Common myeloid progenitor, CD34-positive (primary cell): ENCODE data around the gene C12orf42.

Experiments used
- CTCF ChIA-PET: fragments of 350-600 bp; sonication (Branson Sonifier 250); formaldehyde crosslinking; loops from one replicate; lab custom pipeline; 2021; ENCODE audit warnings: antibody characterized with exemption; lab: Charles Lee
- POLR2A ChIA-PET: fragments of 350-600 bp; sonication (Branson Sonifier 250); formaldehyde crosslinking; loops from one replicate; lab custom pipeline; 2021; ENCODE audit warnings: antibody characterized with exemption; lab: Charles Lee
- DNase-seq, 3 donors: peaks; one replicate each; pipeline versions ENCODE4 v3.0.0 to v3.0.0-alpha.2; 2013
- H3K27ac ChIP-seq, 2 experiments: 1 replicate in 1 of 2; 2 replicates in 1 of 2; pipeline ENCODE4 v1.7.0; 2013; ENCODE audit warnings: inconsistent platforms in 2 of 2, low read length in 2 of 2, mild to moderate bottlenecking in 2 of 2, low read depth in 1 of 2, moderate library complexity in 1 of 2; ENCODE audit not compliant: severe bottlenecking in 2 of 2, insufficient read depth in 1 of 2, poor library complexity in 1 of 2
- H3K27me3 ChIP-seq, 5 experiments: replicated peaks in 2 of 5; 1 replicate in 3 of 5; 2 replicates in 2 of 5; pipeline versions ENCODE4 v1.6.1 to v1.7.0; 2013; ENCODE audit warnings: low read length in 4 of 5, mild to moderate bottlenecking in 2 of 5, moderate library complexity in 2 of 5, inconsistent platforms in 1 of 5; ENCODE audit not compliant: insufficient read depth in 5 of 5, control insufficient read depth in 4 of 5
- H3K36me3 ChIP-seq, 4 experiments: 1 replicate in 2 of 4; 2 replicates in 2 of 4; pipeline versions ENCODE4 v1.6.1 to v1.7.0; 2013; ENCODE audit warnings: low read length in 3 of 4, control low read depth in 1 of 4, mild to moderate bottlenecking in 1 of 4; ENCODE audit not compliant: control insufficient read depth in 4 of 4, insufficient read depth in 4 of 4
- H3K4me1 ChIP-seq, 4 experiments: 1 replicate in 3 of 4; 2 replicates in 1 of 4; pipeline versions ENCODE4 v1.6.1 to v1.7.1; 2013; ENCODE audit warnings: low read length in 3 of 4, mild to moderate bottlenecking in 3 of 4, control low read depth in 1 of 4, inconsistent platforms in 1 of 4, moderate library complexity in 1 of 4; ENCODE audit not compliant: control insufficient read depth in 4 of 4, insufficient read depth in 4 of 4; ENCODE audit errors: control extremely low read depth in 1 of 4
- H3K4me3 ChIP-seq, 7 experiments: 1 replicate in 4 of 7; 2 replicates in 3 of 7; pipeline versions ENCODE4 v1.5.1 to v1.7.0; 2013; ENCODE audit warnings: mild to moderate bottlenecking in 7 of 7, low read length in 6 of 7, moderate library complexity in 6 of 7, inconsistent platforms in 2 of 7, low read depth in 2 of 7, control low read depth in 1 of 7; ENCODE audit not compliant: insufficient read depth in 4 of 7, control insufficient read depth in 1 of 7; ENCODE audit errors: extremely low read depth in 1 of 7
- H3K9me3 ChIP-seq, 5 experiments: 1 replicate in 4 of 5; 2 replicates in 1 of 5; pipeline versions ENCODE4 v1.6.1 to v1.7.1; 2013; ENCODE audit warnings: low read length in 4 of 5, mild to moderate bottlenecking in 2 of 5, inconsistent platforms in 1 of 5, low read depth in 1 of 5, moderate library complexity in 1 of 5; ENCODE audit not compliant: control insufficient read depth in 4 of 5, insufficient read depth in 2 of 5; ENCODE audit errors: control extremely low read depth in 1 of 5
- WGBS: methylation state at CpG from one replicate; pipeline ENCODE4 v1.1.5; 2013; ENCODE audit not compliant: insufficient coverage; 5-methylcytosine and 5-hydroxymethylcytosine counted together

C12orf42 gene

GRCh38 chr12:103382119-103382518 lies 113.6 kb downstream of the C12orf42 start:
- DNase-seq = no peak
- no peaks in the 10 kb centered on the region for H3K36me3 ChIP-seq
- WGBS = 100% methylated on average over 2 of the region's 2 CpGs

DNA sequence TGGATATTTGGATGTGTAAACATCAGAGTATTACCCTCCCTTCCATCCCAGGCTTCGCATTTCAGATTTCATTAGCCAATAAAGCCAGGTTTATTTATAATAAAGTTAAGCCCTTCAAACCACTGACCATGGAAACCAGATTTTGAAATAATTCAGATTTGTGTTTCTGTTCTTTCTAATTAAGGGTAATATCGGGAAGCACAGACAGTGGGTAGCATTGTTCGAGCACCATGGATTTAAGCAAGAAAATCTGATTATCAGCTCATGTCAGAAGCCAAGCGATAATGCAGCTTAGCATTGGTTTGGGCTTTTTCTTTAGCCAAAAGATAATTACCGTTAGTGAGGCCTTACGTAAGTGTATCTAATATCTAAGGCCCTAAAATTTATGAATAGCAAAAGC lies 116.1 kb downstream of the C12orf42 start:
- 90% methylated on average over 3 of the region's 6 CpGs for WGBS
- CTCF ChIA-PET = no interaction called here

More at GRCh38 chr12:103382119-103382518, 113.6 kb downstream of the C12orf42 start:
- H3K4me1 ChIP-seq = no peaks in the 10 kb centered on the region
- H3K27ac ChIP-seq = no peak overlapping the region
- CTCF ChIA-PET = no interaction called here
- no peak overlapping the region for H3K4me3 ChIP-seq
- peaks cover 0 to 3% (median 0%) of the 10 kb centered on the region in 5 experiments for H3K27me3 ChIP-seq
- H3K9me3 ChIP-seq = no peaks in the 10 kb centered on the region
- POLR2A ChIA-PET = no interaction called here

DNA sequence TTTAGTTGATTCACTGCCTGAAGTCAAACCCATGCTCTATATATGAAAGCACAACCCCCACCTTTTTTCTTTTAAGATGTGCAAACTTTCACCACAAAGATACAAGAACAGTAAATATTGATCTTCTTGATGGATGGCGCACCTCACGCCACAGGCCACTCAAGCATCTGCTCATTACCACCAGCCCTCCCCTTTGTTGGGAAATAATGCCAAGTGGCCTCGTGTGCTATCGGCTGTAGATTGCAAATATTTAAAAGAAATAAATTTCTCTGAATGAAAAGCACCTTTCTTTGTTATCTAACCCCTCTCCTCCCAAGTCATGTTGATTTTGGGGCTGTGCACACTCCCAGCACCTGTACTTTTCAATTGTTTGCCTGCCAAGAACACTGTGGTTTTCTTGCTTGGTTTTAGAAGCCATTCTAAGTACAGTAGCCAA lies 122.7 kb downstream of the C12orf42 start:
- WGBS = 100% methylated on average over 1 of the region's 4 CpGs
- no peak for DNase-seq
- no peaks in the 10 kb centered on the region for H3K4me1 ChIP-seq
- H3K9me3 ChIP-seq = no peaks in the 10 kb centered on the region
- H3K4me3 ChIP-seq = no peak overlapping the region
- no peaks in the 10 kb centered on the region for H3K36me3 ChIP-seq
- ChIA-PET POLR2A (no interaction called here), CTCF (no interaction called here)
- H3K27me3 ChIP-seq = no peaks in the 10 kb centered on the region
- no peak overlapping the region for H3K27ac ChIP-seq

More for the DNA sequence above, 116.1 kb downstream of the C12orf42 start:
- no peak for DNase-seq
- POLR2A ChIA-PET = no interaction called here
- Histone ChIP-seq H3K9me3 (no peaks in the 10 kb centered on the region), H3K27me3 (peaks cover 0 to 3% (median 0%) of the 10 kb centered on the region in 5 experiments), H3K4me3 (no peak overlapping the region), H3K36me3 (no peaks in the 10 kb centered on the region), H3K27ac (no peak overlapping the region), H3K4me1 (no peaks in the 10 kb centered on the region)

DNA sequence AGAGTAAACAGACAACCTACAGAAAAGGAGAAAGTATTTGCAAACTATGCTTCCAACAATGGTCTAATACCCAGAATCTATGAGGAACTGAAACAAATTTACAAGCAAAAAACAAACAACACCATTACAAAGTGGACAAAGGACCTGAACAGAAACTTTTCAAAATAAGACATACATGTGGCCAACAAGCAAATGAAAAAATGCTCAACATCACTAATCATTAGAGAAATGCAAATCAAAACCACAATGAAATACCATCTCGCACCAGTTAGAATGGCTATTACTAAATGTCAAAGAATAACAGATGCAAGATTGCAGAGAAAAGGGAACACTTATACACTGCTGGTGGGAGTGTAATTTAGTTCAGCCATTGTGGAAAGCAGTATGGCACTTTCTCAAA lies 125.8 kb downstream of the C12orf42 start:
- Histone ChIP-seq H3K4me3 (no peak overlapping the region), H3K27ac (no peak overlapping the region), H3K9me3 (no peaks in the 10 kb centered on the region), H3K36me3 (no peaks in the 10 kb centered on the region), H3K4me1 (no peaks in the 10 kb centered on the region), H3K27me3 (no peaks in the 10 kb centered on the region)
- CTCF ChIA-PET = no interaction called here
- no peak for DNase-seq
- POLR2A ChIA-PET = no interaction called here
- no CpG with 5 or more reads among the region's 1 CpG for WGBS

DNA sequence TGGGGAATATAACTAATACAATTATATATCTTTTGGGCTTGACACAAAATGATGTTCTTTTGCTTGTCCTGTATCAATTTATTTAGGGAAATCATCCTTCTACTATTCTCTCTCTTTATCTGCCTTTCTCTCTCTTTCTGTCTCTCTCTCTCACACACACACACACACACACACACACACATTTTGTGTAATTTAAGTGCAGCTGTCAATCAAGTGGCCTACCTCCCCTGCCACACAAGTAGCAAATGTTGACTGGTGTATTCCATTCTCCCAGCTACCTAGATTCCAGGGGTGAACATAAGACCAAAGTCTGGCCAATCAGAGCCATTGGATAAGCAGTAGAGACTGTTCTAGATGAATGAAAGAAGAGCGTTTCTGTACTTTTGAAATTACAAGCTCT lies 127.6 kb downstream of the C12orf42 start:
- ChIA-PET CTCF (no interaction called here), POLR2A (no interaction called here)
- no peaks in the 10 kb centered on the region for H3K27me3 ChIP-seq
- no peaks in the 10 kb centered on the region for H3K4me1 ChIP-seq
- H3K27ac ChIP-seq = no peak overlapping the region
- H3K36me3 ChIP-seq = no peaks in the 10 kb centered on the region
- H3K9me3 ChIP-seq = no peaks in the 10 kb centered on the region
- no peak for DNase-seq
- H3K4me3 ChIP-seq = no peak overlapping the region
- WGBS = 100% methylated on average over 1 of the region's 1 CpG

GRCh38 chr12:103354403-103354802 lies 141.4 kb downstream of the C12orf42 start:
- H3K27me3 ChIP-seq = no peaks in the 10 kb centered on the region
- H3K9me3 ChIP-seq = no peaks in the 10 kb centered on the region
- no peaks in the 10 kb centered on the region for H3K4me1 ChIP-seq
- no peak overlapping the region for H3K27ac ChIP-seq
- no peak overlapping the region for H3K4me3 ChIP-seq
- POLR2A ChIA-PET = no interaction called here
- WGBS = 0% methylated on average over 1 of the region's 2 CpGs
- no peaks in the 10 kb centered on the region for H3K36me3 ChIP-seq
- CTCF ChIA-PET = no interaction called here
- DNase-seq = no peak

DNA sequence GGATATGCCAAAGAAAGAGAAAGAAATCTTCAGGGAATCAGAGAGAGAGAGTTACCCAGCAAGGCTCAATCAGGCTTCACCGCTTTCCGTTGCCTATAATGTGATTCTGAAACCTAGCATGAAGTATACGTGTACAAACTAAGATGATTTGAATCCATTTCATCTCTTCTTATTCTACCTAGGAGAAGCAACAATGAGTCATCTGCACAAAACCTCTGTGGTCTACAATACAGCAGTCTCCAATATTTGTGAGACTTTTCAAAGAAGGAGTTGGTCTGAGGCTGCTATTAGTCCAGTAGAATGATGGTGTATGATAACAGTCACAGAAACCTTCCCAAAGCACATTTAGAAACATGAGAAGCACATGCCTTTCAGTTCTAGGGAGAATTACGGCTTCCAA lies 141.9 kb downstream of the C12orf42 start:
- Histone ChIP-seq H3K27me3 (no peaks in the 10 kb centered on the region), H3K27ac (no peak overlapping the region), H3K4me1 (no peaks in the 10 kb centered on the region), H3K36me3 (no peaks in the 10 kb centered on the region), H3K9me3 (no peaks in the 10 kb centered on the region), H3K4me3 (no peak overlapping the region)
- ChIA-PET CTCF (no interaction called here), POLR2A (no interaction called here)
- DNase-seq = no peak
- WGBS = 100% methylated on average over 4 of the region's 4 CpGs
